SK-N-SH (cell line): ENCODE data around the gene ATXN10. TPM values are rescaled to one million over a fixed set of nuclear protein-coding genes. Genes with fewer than 3 reads are reported as not detected.

Experiments used
- CTCF ChIA-PET: fragments of 300-600, 350-600 bp; formaldehyde crosslinking; extraction: SDS; loops from one replicate; lab custom pipeline; 2021; lab: Yijun Ruan, JAX
- POLR2A ChIA-PET: fragments of 350-600 bp; sonication (Branson Sonifier 250); formaldehyde crosslinking; extraction: SDS; loops from one replicate; lab custom pipeline; 2020; ENCODE audit warnings: antibody characterized with exemption, inconsistent platforms; lab: Yijun Ruan, JAX
- DNase-seq: peaks from one replicate; pipeline ENCODE4 v3.0.0; 2012
- H2AFZ ChIP-seq: fragments of 200-600 bp; sonication (generic); 2 replicates; pipeline ENCODE4 v1.8.1; 2016; ENCODE audit warnings: antibody characterized with exemption, mild to moderate bottlenecking, low read depth
- H3F3A ChIP-seq: fragments of 200-600 bp; sonication (generic); replicated peaks from 2 replicates; pipeline ENCODE3; 2016; ENCODE audit warnings: antibody characterized with exemption, mild to moderate bottlenecking; ENCODE audit not compliant: insufficient read depth
- H3K27ac ChIP-seq, 2 experiments: fragments of 200-500 bp in 1 of 2; fragments of 200-600 bp in 1 of 2; sonication (Bioruptor generic) in 1 of 2; sonication (generic), shearing (Covaris generic) in 1 of 2; 2 replicates each; pipeline versions ENCODE4 v1.5.1 to v1.6.1; 2014 to 2016; ENCODE audit warnings: low read depth in 2 of 2, inconsistent platforms in 1 of 2, low read length in 1 of 2, mild to moderate bottlenecking in 1 of 2, mixed read lengths in 1 of 2
- H3K27me3 ChIP-seq: fragments of 200-600 bp; sonication (generic), shearing (Covaris generic); 2 replicates; pipeline ENCODE4 v1.6.1; 2016; ENCODE audit warnings: mixed run types; ENCODE audit not compliant: insufficient read depth
- H3K36me3 ChIP-seq, 2 experiments: fragments of 200-500 bp in 1 of 2; fragments of 200-600 bp in 1 of 2; sonication (Bioruptor generic) in 1 of 2; sonication (generic) in 1 of 2; replicated peaks in 1 of 2; 2 replicates each; pipeline versions ENCODE3 to v1.5.1; 2014 to 2016; ENCODE audit warnings: low read length in 1 of 2, mild to moderate bottlenecking in 1 of 2; ENCODE audit not compliant: insufficient read depth in 2 of 2, control insufficient read depth in 1 of 2
- H3K4me1 ChIP-seq, 2 experiments: fragments of 200-500 bp in 1 of 2; fragments of 200-600 bp in 1 of 2; sonication (Bioruptor generic) in 1 of 2; sonication (generic), shearing (Covaris generic) in 1 of 2; 2 replicates each; pipeline versions ENCODE4 v1.5.1 to v1.6.1; 2014 to 2016; ENCODE audit warnings: low read depth in 1 of 2, low read length in 1 of 2, mixed run types in 1 of 2; ENCODE audit not compliant: insufficient read depth in 2 of 2, control insufficient read depth in 1 of 2
- H3K4me2 ChIP-seq: fragments of 200-600 bp; sonication (generic), shearing (Covaris generic); 2 replicates; pipeline ENCODE4 v1.6.1; 2017; ENCODE audit warnings: mixed run types
- H3K4me3 ChIP-seq, 2 experiments: fragments of 200-500 bp in 1 of 2; fragments of 200-600 bp in 1 of 2; sonication (Bioruptor generic) in 1 of 2; sonication (generic), shearing (Covaris generic) in 1 of 2; 2 replicates each; pipeline versions ENCODE4 v1.5.1 to v1.8.1; 2014 to 2016; ENCODE audit warnings: low read depth in 2 of 2, inconsistent platforms in 1 of 2, low read length in 1 of 2, mild to moderate bottlenecking in 1 of 2, mixed read lengths in 1 of 2, moderate library complexity in 1 of 2
- H3K79me2 ChIP-seq: fragments of 200-600 bp; sonication (generic); 2 replicates; pipeline ENCODE4 v1.8.1; 2017; ENCODE audit warnings: mild to moderate bottlenecking; ENCODE audit not compliant: insufficient read depth
- H3K9ac ChIP-seq: fragments of 200-600 bp; sonication (generic); 2 replicates; pipeline ENCODE4 v1.6.1; 2017; ENCODE audit warnings: mixed run types
- H3K9me2 ChIP-seq: fragments of 200-600 bp; sonication (generic); 2 replicates; pipeline ENCODE4 v1.6.1; 2017; ENCODE audit warnings: mixed run types
- H3K9me3 ChIP-seq: fragments of 200-600 bp; sonication (generic); 2 replicates; pipeline ENCODE4 v1.6.1; 2017; ENCODE audit warnings: mixed run types, mild to moderate bottlenecking, moderate library complexity
- H4K20me1 ChIP-seq: fragments of 200-600 bp; sonication (generic); 2 replicates; pipeline ENCODE4 v1.6.1; 2017; ENCODE audit warnings: mild to moderate bottlenecking, mixed run types; ENCODE audit not compliant: insufficient read depth
- CHD2 ChIP-seq: fragments of 150-350 bp; IDR thresholded peaks from 2 replicates; pipeline ENCODE4 v1.6.1; 2018; ENCODE audit warnings: low read length; ENCODE audit not compliant: partially characterized antibody
- EP300 ChIP-seq, 2 experiments: IDR thresholded peaks; 2 replicates each; pipeline versions ENCODE4 v1.4.0 to v1.6.1; 2012; ENCODE audit warnings: borderline replicate concordance in 1 of 2, low read depth in 1 of 2, low read length in 1 of 2
- EZH2phosphoT487 ChIP-seq: fragments of 200-600 bp; sonication (generic); IDR thresholded peaks from 2 replicates; pipeline ENCODE4 v1.6.1; 2017; ENCODE audit warnings: low read depth, mixed run types, mild to moderate bottlenecking, antibody characterized with exemption, moderate library complexity, borderline replicate concordance
- FOXJ3 ChIP-seq: sonication (generic); formaldehyde crosslinking; IDR thresholded peaks from 2 replicates; pipeline ENCODE4 v1.5.1; 2020; ENCODE audit warnings: mild to moderate bottlenecking, missing genetic modification reagents
- GABPA ChIP-seq: IDR thresholded peaks from 2 replicates; pipeline ENCODE4 v1.4.0; 2012; ENCODE audit warnings: low read depth, mild to moderate bottlenecking
- IRF3 ChIP-seq: fragments of 150-350 bp; IDR thresholded peaks from 2 replicates; pipeline ENCODE4 v1.6.1; 2016; ENCODE audit warnings: mild to moderate bottlenecking, low read depth, low read length
- JUND ChIP-seq: IDR thresholded peaks from 2 replicates; pipeline ENCODE4 v1.4.0; 2012
- POLR2AphosphoS5 ChIP-seq: IDR thresholded peaks from 2 replicates; pipeline ENCODE4 v1.6.1; 2012; ENCODE audit warnings: low read depth, low read length
- RAD21 ChIP-seq: IDR thresholded peaks from 2 replicates; pipeline ENCODE4 v1.6.1; 2012; ENCODE audit warnings: mild to moderate bottlenecking, low read length
- RCOR1 ChIP-seq: fragments of 150-350 bp; IDR thresholded peaks from 2 replicates; pipeline ENCODE4 v1.6.1; 2017; ENCODE audit warnings: antibody characterized with exemption, low read length
- REST ChIP-seq: IDR thresholded peaks from 2 replicates; pipeline ENCODE4 v1.6.1; 2012; ENCODE audit warnings: mild to moderate bottlenecking, low read depth, low read length, moderate library complexity
- SIN3A ChIP-seq: IDR thresholded peaks from 2 replicates; pipeline ENCODE4 v1.6.1; 2012; ENCODE audit warnings: low read depth, mild to moderate bottlenecking, low read length, moderate library complexity, borderline replicate concordance
- SMC3 ChIP-seq: IDR thresholded peaks from 2 replicates; pipeline ENCODE4 v1.6.1; 2012; ENCODE audit warnings: low read depth, low read length, improper control_type of control experiment
- TAF1 ChIP-seq: IDR thresholded peaks from 2 replicates; pipeline ENCODE4 v1.6.1; 2012; ENCODE audit warnings: low read depth, mild to moderate bottlenecking, low read length, moderate library complexity, borderline replicate concordance
- USF1 ChIP-seq: IDR thresholded peaks from 2 replicates; pipeline ENCODE4 v1.4.0; 2012; ENCODE audit warnings: low read depth, borderline replicate concordance
- USF2 ChIP-seq: fragments of 150-350 bp; IDR thresholded peaks from 2 replicates; pipeline ENCODE4 v1.6.1; 2017; ENCODE audit warnings: antibody characterized with exemption, low read length, low read depth, borderline replicate concordance
- ZBTB33 ChIP-seq: IDR thresholded peaks from 2 replicates; pipeline ENCODE4 v1.4.0; 2012; ENCODE audit warnings: low read depth, borderline replicate concordance
- WGBS: methylation state at CpG from one replicate; pipeline ENCODE4 v1.1.6; 2017; ENCODE audit warnings: low lambda C conversion rate; 5-methylcytosine and 5-hydroxymethylcytosine counted together
- polyA plus RNA-seq, 3 experiments: library from polyadenylated mRNA; depleted of rRNA; stranded (reverse); fragments of >200 nt; gene quantifications; 2 replicates each; pipeline ENCODE4 v1.2.3, GENCODE V29; 2012

Gene ATXN10
- polyA plus RNA-seq, 1 of the 3 experiments (the other 2 are of a cell fraction), result 202 TPM

GRCh38 chr22:45709866-45710265, 38.2 kb downstream of the ATXN10 start (continued):
- TF ChIP-seq REST (no peak), RAD21 (no peak), JUND (peak; percentile 87), ZBTB33 (no peak; the same call in 1 of the 2 replicates), SIN3A (no peak), FOXJ3 (CRISPR knock-in tag) (no peak), POLR2AphosphoS5 (peak; percentile 16; the same call in 1 of the 2 replicates)

GRCh38 chr22:45710469-45710868, 38.8 kb downstream of the ATXN10 start:
- Histone ChIP-seq H3K27ac (peak overlapping the region; percentile 83 to 95), H3K4me1 (peaks cover 16 to 17% of the 10 kb centered on the region in 2 experiments; a peak in 3 of 4 replicates), H3K79me2 (peaks cover 85% of the 10 kb centered on the region), H3K27me3 (no peaks in the 10 kb centered on the region), H4K20me1 (peaks cover 78% of the 10 kb centered on the region), H3K9me3 (no peaks in the 10 kb centered on the region), H2AFZ (no peak overlapping the region), H3F3A (peaks cover 41% of the 10 kb centered on the region), H3K4me3 (no peak overlapping the region), H3K36me3 (peaks cover 58 to 69% of the 10 kb centered on the region in 2 experiments), H3K9me2 (no peaks in the 10 kb centered on the region), H3K4me2 (0 out of 2 replicates have a peak overlapping the region, but pooled peaks have one; percentile 42), H3K9ac (no peak overlapping the region; the same call in 1 of the 2 replicates)
- 87% methylated on average over 3 of the region's 3 CpGs for WGBS
- DNase-seq, result no peak
- ChIA-PET CTCF (interaction anchor here (1.8 kb wide), 1 partner anchor 133 kb away, joined by 4 read pairs; no protein-coding TSS in a partner anchor), POLR2A (no interaction called here)
- TF ChIP-seq RCOR1 (no peak), CHD2 (no peak), EZH2phosphoT487 (no peak), POLR2AphosphoS5 (no peak), JUND (no peak), USF2 (no peak), RAD21 (no peak), EP300 (IDR thresholded peaks at IDR 0.05; ENCODE audit: borderline replicate concordance in 1 of 2, low read depth in 1 of 2, low read length in 1 of 2) (no peak), FOXJ3 (CRISPR knock-in tag) (no peak), REST (no peak), TAF1 (no peak), GABPA (no peak), IRF3 (no peak), SMC3 (no peak), USF1 (no peak)
